ENCODE data around the gene EYS. TPM values are rescaled to one million over a fixed set of nuclear protein-coding genes. Genes with fewer than 3 reads are reported as not detected.

EYS gene
- total RNA-seq, 1 experiment from 2014 or later, result not detected

GRCh38 chr6:64330694-64331307, 1376.2 kb downstream of the EYS start:
- Histone ChIP-seq H3K27me3 (replicated peaks) (no peaks in the 10 kb centered on the region), H3K9me3 (replicated peaks) (peaks cover 5% of the 10 kb centered on the region; the same call in 1 of the 2 replicates), H3K36me3 (no peaks in the 10 kb centered on the region), H3K4me1 (replicated peaks) (no peaks in the 10 kb centered on the region), H3K27ac (no peak overlapping the region), H3K4me3 (no peak overlapping the region)
- DNase-seq (ENCODE audit: low read depth in 1 of 2, low spot score in 2 of 2), result peak; percentile 12 to 56

- H3K27me3 ChIP-seq (replicated peaks), result no peaks in the 10 kb centered on the region
- no peak overlapping the region for H3K4me3 ChIP-seq
- DNase-seq (ENCODE audit: low read depth in 1 of 2, low spot score in 2 of 2), result no peak
- H3K9me3 ChIP-seq (replicated peaks), result peaks cover 5% of the 10 kb centered on the region; the same call in 1 of the 2 replicates
- H3K27ac ChIP-seq, result no peak overlapping the region
- H3K4me1 ChIP-seq (replicated peaks), result no peaks in the 10 kb centered on the region
- H3K36me3 ChIP-seq, result no peaks in the 10 kb centered on the region
Observed at GRCh38 chr6:64326939-64327338, 1380.1 kb downstream of the EYS start.

- H3K27me3 ChIP-seq (replicated peaks), result no peaks in the 10 kb centered on the region
- no peak overlapping the region for H3K4me3 ChIP-seq
- DNase-seq (ENCODE audit: low read depth in 1 of 2, low spot score in 2 of 2), result no peak
- H3K36me3 ChIP-seq, result no peaks in the 10 kb centered on the region
- H3K9me3 ChIP-seq (replicated peaks), result peaks cover 5% of the 10 kb centered on the region; the same call in 1 of the 2 replicates
- H3K4me1 ChIP-seq (replicated peaks), result no peaks in the 10 kb centered on the region
- no peak overlapping the region for H3K27ac ChIP-seq
Observed at GRCh38 chr6:64325093-64325492, 1381.9 kb downstream of the EYS start.

- no peak for DNase-seq (ENCODE audit: low read depth in 1 of 2, low spot score in 2 of 2)
- no peaks in the 10 kb centered on the region for H3K27me3 ChIP-seq (replicated peaks)
- H3K4me1 ChIP-seq (replicated peaks), result no peaks in the 10 kb centered on the region
- no peaks in the 10 kb centered on the region for H3K9me3 ChIP-seq (replicated peaks)
- H3K36me3 ChIP-seq, result no peaks in the 10 kb centered on the region
- H3K4me3 ChIP-seq, result no peak overlapping the region
- H3K27ac ChIP-seq, result no peak overlapping the region
Observed at GRCh38 chr6:64310214-64310613, 1396.8 kb downstream of the EYS start.

- no peaks in the 10 kb centered on the region for H3K36me3 ChIP-seq
Observed at GRCh38 chr6:64301307-64302236, 1405.5 kb downstream of the EYS start.

GRCh38 chr6:64299176-64299575, 1407.8 kb downstream of the EYS start:
- H3K27ac ChIP-seq, result no peak overlapping the region
- no peaks in the 10 kb centered on the region for H3K27me3 ChIP-seq (replicated peaks)
- no peaks in the 10 kb centered on the region for H3K36me3 ChIP-seq
- no peak for DNase-seq (ENCODE audit: low read depth in 1 of 2, low spot score in 2 of 2)
- 0 out of 2 replicates have a peak, but pooled peaks cover 3% of the 10 kb centered on the region for H3K9me3 ChIP-seq (replicated peaks)
- no peak overlapping the region for H3K4me3 ChIP-seq
- H3K4me1 ChIP-seq (replicated peaks), result no peaks in the 10 kb centered on the region

More at GRCh38 chr6:64301307-64302236, 1405.5 kb downstream of the EYS start:
- DNase-seq (ENCODE audit: low read depth in 1 of 2, low spot score in 2 of 2), result no peak
- Histone ChIP-seq H3K9me3 (replicated peaks) (0 out of 2 replicates have a peak, but pooled peaks cover 3% of the 10 kb centered on the region), H3K27me3 (replicated peaks) (no peaks in the 10 kb centered on the region), H3K4me3 (no peak overlapping the region), H3K4me1 (replicated peaks) (no peaks in the 10 kb centered on the region), H3K27ac (no peak overlapping the region)

GRCh38 chr6:64294034-64294433, 1413.0 kb downstream of the EYS start:
- H3K27me3 ChIP-seq (replicated peaks), result no peaks in the 10 kb centered on the region
- no peak for DNase-seq (ENCODE audit: low read depth in 1 of 2, low spot score in 2 of 2)
- no peaks in the 10 kb centered on the region for H3K36me3 ChIP-seq
- no peaks in the 10 kb centered on the region for H3K9me3 ChIP-seq (replicated peaks)
- no peak overlapping the region for H3K4me3 ChIP-seq
- no peak overlapping the region for H3K27ac ChIP-seq
- H3K4me1 ChIP-seq (replicated peaks), result no peaks in the 10 kb centered on the region; the same call in 1 of the 2 replicates

- peak in 1 of 2 experiments; percentile 14 for DNase-seq (ENCODE audit: low read depth in 1 of 2, low spot score in 2 of 2)
- no peak overlapping the region for H3K27ac ChIP-seq
- no peaks in the 10 kb centered on the region for H3K9me3 ChIP-seq (replicated peaks)
- H3K36me3 ChIP-seq, result no peaks in the 10 kb centered on the region
- no peaks in the 10 kb centered on the region for H3K27me3 ChIP-seq (replicated peaks)
- H3K4me1 ChIP-seq (replicated peaks), result no peaks in the 10 kb centered on the region; the same call in 1 of the 2 replicates
- no peak overlapping the region for H3K4me3 ChIP-seq
Observed at GRCh38 chr6:64293298-64293697, 1413.7 kb downstream of the EYS start.

- Histone ChIP-seq H3K4me1 (replicated peaks) (no peaks in the 10 kb centered on the region; the same call in 1 of the 2 replicates), H3K27me3 (replicated peaks) (no peaks in the 10 kb centered on the region), H3K4me3 (no peak overlapping the region), H3K9me3 (replicated peaks) (no peaks in the 10 kb centered on the region), H3K27ac (no peak overlapping the region), H3K36me3 (no peaks in the 10 kb centered on the region)
- DNase-seq (ENCODE audit: low read depth in 1 of 2, low spot score in 2 of 2), result no peak
Observed at GRCh38 chr6:64290867-64291266, 1416.2 kb downstream of the EYS start.

- Histone ChIP-seq H3K36me3 (no peaks in the 10 kb centered on the region), H3K4me1 (replicated peaks) (no peaks in the 10 kb centered on the region; the same call in 1 of the 2 replicates), H3K9me3 (replicated peaks) (no peaks in the 10 kb centered on the region), H3K27me3 (replicated peaks) (no peaks in the 10 kb centered on the region), H3K4me3 (no peak overlapping the region), H3K27ac (no peak overlapping the region)
- no peak for DNase-seq (ENCODE audit: low read depth in 1 of 2, low spot score in 2 of 2)
Observed at GRCh38 chr6:64289931-64290330, 1417.1 kb downstream of the EYS start.

GRCh38 chr6:64288351-64288750, 1418.7 kb downstream of the EYS start:
- H3K4me1 ChIP-seq (replicated peaks), result no peaks in the 10 kb centered on the region; the same call in 1 of the 2 replicates
- H3K4me3 ChIP-seq, result no peak overlapping the region
- H3K36me3 ChIP-seq, result no peaks in the 10 kb centered on the region
- DNase-seq (ENCODE audit: low read depth in 1 of 2, low spot score in 2 of 2), result no peak
- no peaks in the 10 kb centered on the region for H3K27me3 ChIP-seq (replicated peaks)
- no peak overlapping the region for H3K27ac ChIP-seq
- no peaks in the 10 kb centered on the region; the same call in 1 of the 2 replicates for H3K9me3 ChIP-seq (replicated peaks)

GRCh38 chr6:64281167-64281566, 1425.9 kb downstream of the EYS start:
- DNase-seq (ENCODE audit: low read depth in 1 of 2, low spot score in 2 of 2), result no peak
- H3K9me3 ChIP-seq (replicated peaks), result no peaks in the 10 kb centered on the region; the same call in 1 of the 2 replicates
- no peaks in the 10 kb centered on the region for H3K4me1 ChIP-seq (replicated peaks)
- H3K27ac ChIP-seq, result no peak overlapping the region
- H3K27me3 ChIP-seq (replicated peaks), result no peaks in the 10 kb centered on the region
- H3K36me3 ChIP-seq, result no peaks in the 10 kb centered on the region
- H3K4me3 ChIP-seq, result no peak overlapping the region

- DNase-seq (ENCODE audit: low read depth in 1 of 2, low spot score in 2 of 2), result no peak
- Histone ChIP-seq H3K27ac (no peak overlapping the region), H3K4me3 (no peak overlapping the region), H3K36me3 (no peaks in the 10 kb centered on the region), H3K4me1 (replicated peaks) (no peaks in the 10 kb centered on the region), H3K27me3 (replicated peaks) (no peaks in the 10 kb centered on the region), H3K9me3 (replicated peaks) (no peaks in the 10 kb centered on the region; the same call in 1 of the 2 replicates)
Observed at GRCh38 chr6:64280569-64280968, 1426.5 kb downstream of the EYS start.

GRCh38 chr6:64270083-64270482, 1436.9 kb downstream of the EYS start:
- no peak for DNase-seq (ENCODE audit: low read depth in 1 of 2, low spot score in 2 of 2)
- no peaks in the 10 kb centered on the region for H3K27me3 ChIP-seq (replicated peaks)
- H3K9me3 ChIP-seq (replicated peaks), result no peaks in the 10 kb centered on the region
- no peak overlapping the region for H3K27ac ChIP-seq
- peaks cover 8% of the 10 kb centered on the region for H3K4me1 ChIP-seq (replicated peaks)
- H3K4me3 ChIP-seq, result no peak overlapping the region
- H3K36me3 ChIP-seq, result no peaks in the 10 kb centered on the region

Data from SJSA1 (cell line).